ENCODE data around the gene TUBGCP4.

The TUBGCP4 gene

DNA sequence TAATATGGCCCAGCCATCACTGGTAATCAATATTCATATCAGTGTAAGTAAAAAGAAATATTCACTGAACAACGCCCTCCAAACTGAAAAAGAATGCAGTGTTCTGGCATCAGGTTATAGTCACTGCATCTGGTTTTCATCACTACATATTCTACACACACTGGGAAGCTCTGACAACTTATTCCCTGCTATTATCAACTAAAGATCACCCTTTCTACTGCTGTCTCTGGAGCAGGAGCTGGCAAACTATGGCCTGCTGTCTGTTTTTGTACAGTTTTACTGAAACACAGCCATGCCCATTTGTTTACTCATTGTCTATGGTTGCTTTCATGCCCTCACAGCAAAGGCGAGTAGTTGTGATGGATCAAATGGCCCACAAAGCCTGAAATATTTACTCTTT, 35.3 kb downstream of the TUBGCP4 start:
- no peak for DNase-seq

DNA sequence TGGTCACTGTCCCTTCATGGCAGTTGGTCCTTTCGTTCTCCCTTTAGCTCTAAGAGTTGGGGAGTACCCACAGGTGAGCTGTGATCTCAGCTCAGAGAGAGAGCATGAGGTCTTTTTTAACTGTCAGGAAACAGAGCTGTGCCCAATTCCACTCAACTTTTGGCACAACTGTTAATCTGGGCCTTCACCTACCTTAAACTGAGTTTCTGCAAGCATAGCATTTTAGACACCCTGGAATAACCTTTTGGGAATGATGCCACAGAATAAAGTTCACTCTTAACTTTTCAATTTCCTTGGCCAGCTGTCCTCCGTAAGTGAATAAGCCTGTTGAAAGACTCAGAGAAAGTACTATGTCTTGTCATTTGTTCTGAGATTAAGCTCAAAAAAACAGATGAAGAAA, 35.9 kb downstream of the TUBGCP4 start:
- no peak for DNase-seq

DNA sequence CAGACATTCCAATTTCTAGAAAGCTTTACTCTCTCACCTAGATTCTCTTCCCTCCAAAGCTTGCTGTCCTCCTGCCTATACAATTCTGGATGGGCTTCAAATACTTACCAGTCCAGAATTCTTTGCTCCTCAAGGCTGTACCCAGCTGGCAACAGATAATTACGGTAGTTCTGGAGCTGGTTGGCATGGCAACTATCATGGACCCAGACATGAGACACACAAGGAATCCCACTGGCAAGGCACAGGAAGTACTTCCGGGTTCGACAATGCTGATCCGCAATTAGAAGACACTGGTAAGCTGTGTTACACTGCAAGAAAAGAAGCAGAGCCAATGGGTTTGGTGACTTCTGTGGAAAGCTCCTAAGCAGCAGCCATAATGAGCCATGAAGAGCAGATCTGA, 37.9 kb downstream of the TUBGCP4 start:
- DNase-seq: no peak

DNA sequence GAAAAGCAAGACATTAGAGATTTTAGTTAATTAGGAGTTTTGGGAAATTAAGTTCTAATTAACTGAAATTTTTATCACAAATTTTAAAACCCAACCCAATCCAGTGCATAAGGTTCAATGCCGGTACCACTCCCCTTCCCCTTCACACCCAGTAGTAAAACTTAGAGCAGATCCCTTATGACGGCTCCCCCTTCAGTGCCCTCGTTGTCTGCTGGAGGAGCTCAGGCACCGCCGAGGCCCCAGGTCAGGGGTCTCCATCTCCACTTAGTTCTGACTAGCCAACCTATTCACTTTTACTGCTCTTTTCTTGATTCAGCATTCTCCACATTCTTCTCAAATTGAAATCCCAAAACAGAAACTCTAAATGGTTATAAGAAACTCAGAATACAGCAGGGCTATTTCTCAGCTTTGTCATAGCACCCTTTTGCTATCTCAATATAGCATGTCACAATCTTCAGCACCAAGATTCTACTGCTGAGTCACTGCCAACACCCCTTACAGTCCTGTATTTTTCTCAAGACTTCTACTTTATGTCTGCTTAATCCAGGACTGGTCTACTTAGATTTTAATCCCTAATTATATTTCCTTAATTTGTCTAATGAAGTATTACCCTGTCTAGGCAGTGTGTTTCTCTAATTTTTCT, 39.8 kb downstream of the TUBGCP4 start:
- DNase-seq: no peak

DNA sequence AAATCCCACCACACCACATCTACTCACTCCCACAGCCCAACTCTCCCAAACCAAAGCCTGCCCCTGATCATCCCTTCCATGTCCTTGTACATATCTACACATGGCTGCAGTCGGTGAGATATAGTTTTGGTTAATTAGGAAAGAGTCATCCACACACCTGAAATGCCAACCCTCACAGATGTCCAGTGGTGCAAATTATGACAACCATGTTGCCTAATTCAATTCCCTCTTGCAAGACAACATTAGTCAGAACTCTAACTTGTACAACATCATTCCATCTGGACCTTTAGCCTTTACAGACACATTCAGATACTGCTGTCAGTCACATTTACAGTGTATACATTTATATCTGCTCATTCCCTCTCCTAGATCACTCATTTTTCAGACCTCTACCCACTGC, 41.2 kb downstream of the TUBGCP4 start:
- DNase-seq: no peak

DNA sequence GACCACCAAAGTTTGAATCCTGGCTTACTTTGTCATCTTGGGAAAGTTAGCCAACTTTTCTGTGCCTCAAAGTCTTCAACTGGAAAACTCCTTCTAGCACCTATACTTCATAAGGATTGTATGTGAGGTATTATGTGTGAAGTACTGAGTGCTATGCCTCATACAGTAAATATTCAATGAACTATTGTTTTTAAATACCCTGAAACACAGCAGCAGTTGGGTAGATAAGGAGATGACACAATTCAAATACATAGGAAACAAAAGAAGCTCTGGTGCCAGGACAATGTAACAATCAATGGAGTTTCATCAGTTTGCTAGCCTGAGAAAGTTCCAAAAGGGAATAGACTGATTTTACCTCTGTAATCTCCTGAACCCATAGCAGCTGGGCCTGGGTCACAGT, 43.3 kb downstream of the TUBGCP4 start:
- DNase-seq: no peak

DNA sequence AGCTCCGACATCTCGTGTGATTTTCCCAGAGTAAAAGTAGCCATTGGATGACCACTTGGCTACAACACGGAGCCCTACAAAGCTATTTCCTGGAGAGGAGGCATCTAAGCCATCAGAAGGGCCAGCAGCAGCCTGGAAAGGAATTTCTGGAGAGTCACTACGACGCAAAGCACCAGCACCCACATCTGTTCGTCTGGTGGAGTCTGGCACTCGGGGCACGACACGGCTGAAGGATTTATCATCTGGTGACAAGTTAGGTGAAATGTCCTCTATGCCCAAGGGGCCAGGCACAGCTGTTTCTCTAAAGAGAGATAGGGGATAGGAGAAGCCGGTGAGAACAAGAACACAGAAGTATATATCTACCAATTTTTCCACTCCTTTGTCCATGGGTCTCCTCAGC, 49.5 kb downstream of the TUBGCP4 start:
- no peak for DNase-seq

DNA sequence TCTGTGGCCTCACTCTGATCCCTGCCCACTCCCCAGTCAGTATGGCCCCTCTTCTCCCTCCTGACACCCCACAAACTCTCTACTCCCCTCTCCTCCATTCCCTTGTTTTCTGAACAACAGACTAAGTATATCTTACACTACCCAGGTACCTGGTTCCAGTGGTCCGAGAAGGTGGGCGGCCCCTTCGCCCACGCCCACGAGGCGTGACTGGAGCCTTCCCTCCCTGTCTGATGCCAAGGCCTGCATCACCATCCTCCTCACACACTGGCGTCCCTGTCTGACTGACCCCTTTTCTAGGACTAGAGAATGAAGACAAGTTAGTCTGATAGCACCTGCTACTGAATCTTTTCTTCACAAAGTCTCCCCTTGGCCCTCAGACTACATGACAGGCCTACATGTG, 50.0 kb downstream of the TUBGCP4 start:
- no peak for DNase-seq

DNA sequence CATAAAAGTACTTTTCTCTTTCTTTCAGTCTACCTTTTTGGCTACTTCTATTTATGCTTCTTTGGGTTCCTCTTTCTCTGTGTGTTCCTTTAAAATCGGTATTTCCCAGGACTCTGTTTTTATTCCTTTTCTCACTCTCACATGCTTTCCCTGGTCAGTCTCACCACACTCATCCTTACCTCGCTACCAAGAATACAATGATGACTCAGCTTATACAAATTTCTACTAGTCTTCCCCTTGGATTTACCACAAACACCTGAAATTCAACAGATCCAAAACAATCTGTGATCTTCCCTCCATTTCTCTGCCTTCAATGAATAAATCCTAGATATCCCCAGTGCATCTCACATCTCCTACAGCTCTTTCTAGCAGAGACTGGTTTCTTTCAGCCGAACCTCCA, 52.9 kb downstream of the TUBGCP4 start:
- no peak for DNase-seq

DNA sequence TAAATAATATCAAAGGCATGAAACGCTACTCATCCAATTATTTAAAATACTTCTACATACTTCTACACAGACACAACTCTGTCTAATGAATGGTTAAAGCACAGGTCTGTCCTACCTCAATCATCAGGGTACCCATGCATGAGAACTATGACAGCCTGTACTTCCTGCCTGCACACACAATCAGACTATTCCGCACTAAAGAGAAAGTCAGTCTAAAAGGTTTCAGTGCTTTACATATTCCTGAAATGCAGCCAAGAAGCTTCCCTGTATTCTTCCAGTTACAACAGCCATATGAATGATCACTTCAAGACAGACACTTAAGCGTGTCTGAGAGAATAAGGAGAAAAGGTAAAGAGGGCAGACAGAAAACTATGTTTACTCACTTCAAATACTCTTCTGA, 58.8 kb downstream of the TUBGCP4 start:
- no peak for DNase-seq

DNA sequence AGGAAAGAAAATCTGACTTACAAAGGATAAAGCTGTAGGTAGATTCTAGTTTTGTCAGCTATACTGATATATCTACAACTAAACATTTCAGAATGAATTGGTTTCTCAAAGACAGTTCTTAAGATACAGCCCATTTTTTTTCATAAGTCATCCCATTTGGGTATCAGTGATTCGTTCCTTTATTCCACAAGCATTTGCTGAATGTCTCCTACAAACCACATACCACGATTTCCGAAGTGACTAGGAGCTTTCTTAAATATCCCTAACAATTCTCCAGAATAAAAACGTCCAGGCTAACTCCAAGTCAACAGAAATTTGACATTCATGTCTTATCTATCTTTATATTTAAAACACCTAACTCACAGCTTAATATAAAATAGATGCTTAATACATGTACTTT, 62.3 kb downstream of the TUBGCP4 start:
- no peak for DNase-seq

DNA sequence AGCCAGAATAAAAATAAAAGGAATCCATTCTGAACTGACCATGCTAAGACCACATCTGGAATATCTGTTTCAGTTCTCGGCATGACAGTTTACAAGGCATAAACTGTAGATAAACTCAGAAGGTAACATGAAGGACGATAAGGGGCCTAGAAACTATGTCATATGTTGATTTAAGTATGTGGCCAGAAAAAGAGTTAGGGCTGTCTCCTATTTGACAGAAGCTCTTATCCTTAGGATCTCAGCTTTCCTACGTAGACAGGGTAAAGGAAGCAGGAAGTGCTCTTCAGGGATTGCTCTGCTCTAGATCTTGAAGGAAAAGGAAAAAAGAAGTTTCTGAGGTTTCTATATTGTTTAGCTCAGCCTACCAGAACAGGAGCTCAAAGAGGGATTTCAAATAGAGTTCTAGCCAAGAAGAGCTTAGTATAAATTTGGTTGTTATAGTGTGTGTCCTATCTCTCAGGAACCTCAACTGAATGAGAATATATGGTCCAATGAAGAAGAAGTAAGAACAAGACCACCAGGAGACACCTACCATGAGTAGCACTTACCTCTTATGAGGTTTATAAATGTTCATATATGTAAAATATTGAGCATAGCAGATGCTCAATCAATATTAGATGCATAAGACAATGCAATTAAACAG, 62.9 kb downstream of the TUBGCP4 start:
- no peak for DNase-seq

DNA sequence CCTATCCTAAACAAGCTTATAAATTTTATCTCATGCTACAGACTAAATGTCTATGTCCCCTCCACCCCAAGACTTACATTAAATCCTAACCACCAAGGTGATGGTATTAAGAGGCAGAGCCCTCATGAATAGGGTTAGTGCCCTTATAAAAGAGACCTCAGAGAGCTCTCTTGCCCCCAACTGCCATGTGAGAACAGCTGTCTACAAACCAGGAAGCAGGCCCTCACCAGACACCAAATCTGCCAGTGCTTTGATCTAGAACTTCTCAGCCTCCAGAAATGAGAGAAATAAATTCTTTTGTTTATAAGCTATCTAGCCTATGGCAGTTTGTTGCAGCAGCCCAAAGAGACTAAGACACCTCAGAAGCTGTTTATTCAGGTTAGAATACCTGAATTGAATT, 63.5 kb downstream of the TUBGCP4 start:
- no peak for DNase-seq

DNA sequence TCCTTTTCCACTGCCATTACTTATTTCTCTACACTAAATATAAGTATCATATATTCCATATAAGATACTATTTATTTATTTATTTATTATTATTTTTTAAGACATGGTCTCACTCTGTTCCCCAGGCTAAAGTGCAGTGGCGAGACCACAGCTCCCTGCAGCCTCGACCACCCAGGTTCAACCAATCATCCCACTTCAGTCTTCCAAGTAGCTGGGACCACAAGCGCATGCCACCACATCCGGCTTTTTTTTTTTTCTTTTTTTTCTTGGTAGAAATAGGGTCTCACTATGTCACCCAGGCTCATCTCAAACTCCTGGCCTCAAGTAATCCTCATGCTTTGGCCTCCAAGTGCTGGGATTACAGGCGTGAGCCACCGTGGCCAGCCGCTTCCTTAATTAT, 65.5 kb downstream of the TUBGCP4 start:
- no peak for DNase-seq

DNA sequence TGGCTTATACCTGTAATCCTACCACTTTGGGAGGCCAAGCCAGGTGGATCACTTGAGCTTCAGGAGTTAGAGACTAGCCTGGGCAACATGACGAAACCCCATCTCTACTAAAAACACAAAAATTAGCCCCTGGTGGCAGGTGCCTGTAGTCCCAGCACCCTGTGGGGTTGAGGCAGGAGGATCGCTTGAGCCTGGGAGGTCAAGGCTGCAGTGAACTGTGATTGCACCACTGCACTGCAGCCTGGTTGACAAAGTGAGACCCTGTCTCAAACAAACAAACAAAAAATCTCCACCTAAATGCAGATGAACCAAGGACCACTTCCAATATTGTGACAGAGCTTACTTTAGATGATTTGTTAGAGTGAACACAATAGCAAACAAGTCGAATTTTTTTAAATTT, 68.4 kb downstream of the TUBGCP4 start:
- DNase-seq: no peak

DNA sequence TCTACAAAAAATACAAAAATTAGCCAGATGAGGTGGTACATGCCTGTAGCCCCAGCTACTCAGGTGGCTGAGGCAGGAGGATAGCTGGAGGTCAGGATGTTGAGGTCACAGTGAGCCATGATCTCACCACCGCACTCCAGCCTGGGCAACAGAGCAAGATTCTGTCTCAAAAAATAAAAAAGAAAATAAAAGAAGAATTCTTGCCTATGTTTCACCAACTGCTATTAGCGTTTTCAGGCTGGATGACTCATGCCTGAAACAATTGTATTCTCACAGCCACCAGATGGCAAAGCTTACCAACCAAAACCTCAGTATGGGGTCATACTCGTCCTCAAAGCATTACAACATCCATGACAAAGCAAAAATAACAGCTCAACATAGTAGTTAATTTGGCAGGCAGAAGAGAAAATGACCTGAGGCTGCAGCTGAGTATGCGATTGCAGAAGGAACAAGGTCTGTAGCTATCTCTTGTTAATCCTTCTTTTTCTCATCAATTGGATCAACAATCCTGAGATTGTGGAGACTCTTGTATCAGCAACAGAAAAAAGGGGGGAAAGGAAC, 69.9 kb downstream of the TUBGCP4 start:
- DNase-seq: peak; percentile 92

DNA sequence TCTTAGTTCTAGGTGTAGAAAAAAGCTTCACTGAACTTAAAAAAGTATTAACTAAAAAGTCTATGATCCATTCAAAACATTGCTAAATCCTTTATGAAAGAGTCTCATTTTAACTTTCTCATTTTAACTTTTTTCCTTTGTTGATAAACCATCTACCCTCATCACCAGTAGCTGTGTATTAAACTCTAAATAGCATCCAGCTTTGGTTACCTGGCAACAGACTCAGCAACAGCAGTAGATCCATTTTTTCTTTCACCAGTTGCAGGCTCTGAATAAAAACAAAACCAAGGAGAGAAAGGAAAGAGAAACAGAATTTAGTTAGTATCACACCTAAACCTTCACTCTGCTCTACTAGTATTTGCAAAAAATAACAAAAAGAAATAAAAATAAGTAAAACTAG, 70.4 kb downstream of the TUBGCP4 start:
- no peak for DNase-seq

DNA sequence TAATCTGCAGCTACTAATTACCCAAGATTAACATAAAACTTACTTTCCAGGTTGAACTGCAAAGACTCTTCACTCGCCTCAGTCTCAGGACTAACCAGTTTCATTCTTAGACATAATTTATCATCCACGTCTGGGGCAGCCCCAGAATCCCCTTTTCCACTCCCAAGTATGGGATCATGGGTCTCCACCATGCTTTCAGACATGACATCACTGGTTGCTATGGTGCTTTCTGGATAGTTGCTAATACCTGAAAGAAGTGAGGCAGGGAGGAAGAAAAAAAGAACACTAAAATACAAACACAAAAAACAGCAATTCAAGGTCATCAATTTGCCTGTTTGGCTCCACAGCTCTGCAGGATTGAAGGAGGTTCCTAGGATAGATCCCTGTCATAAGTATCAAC, 75.4 kb downstream of the TUBGCP4 start:
- no peak for DNase-seq

DNA sequence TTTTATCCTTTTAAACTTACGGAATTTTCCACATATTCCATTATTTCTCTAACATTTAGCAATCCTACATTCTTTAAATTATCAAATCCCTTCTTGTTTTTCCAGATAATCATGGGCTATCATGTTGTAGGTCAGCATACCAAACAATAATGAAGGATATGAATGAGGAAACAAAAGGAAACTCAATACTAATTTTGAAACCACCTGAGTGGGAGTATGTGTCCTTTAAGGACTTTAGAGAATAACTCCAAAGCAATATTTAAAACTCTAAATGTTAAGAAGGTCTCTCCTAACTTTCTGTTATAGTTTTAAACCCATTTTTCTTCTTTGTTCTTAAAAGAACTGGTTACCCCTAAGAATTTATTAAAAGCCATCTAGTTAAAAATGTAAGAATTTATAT, 79.1 kb downstream of the TUBGCP4 start:
- DNase-seq: no peak
